Raji (cell line): ENCODE data around the gene DNAH6.

Experiments used
- POLR2A ChIP-seq: IDR thresholded peaks from 2 replicates; pipeline ENCODE4 v1.6.1; 2011; ENCODE audit warnings: low read depth, low read length, control low read depth; ENCODE audit not compliant: insufficient read depth

Gene DNAH6

GRCh38 chr2:84649058-84649457 lies 132.8 kb downstream of the DNAH6 start:
- TF ChIP-seq POLR2A = no peak

GRCh38 chr2:84649487-84650142 lies 133.3 kb downstream of the DNAH6 start:
- no peak for TF ChIP-seq POLR2A

GRCh38 chr2:84652431-84652830 lies 136.1 kb downstream of the DNAH6 start:
- TF ChIP-seq POLR2A = no peak

GRCh38 chr2:84653302-84653701 lies 137.0 kb downstream of the DNAH6 start:
- no peak for TF ChIP-seq POLR2A

GRCh38 chr2:84654414-84654813 lies 138.1 kb downstream of the DNAH6 start:
- no peak for TF ChIP-seq POLR2A

GRCh38 chr2:84669122-84669521 lies 152.8 kb downstream of the DNAH6 start:
- no peak for TF ChIP-seq POLR2A

GRCh38 chr2:84674099-84674498 lies 157.8 kb downstream of the DNAH6 start:
- no peak for TF ChIP-seq POLR2A

GRCh38 chr2:84674586-84674985 lies 158.3 kb downstream of the DNAH6 start:
- no peak for TF ChIP-seq POLR2A

GRCh38 chr2:84676295-84676694 lies 160.0 kb downstream of the DNAH6 start:
- TF ChIP-seq POLR2A = no peak

- TF ChIP-seq POLR2A = no peak
Measured at GRCh38 chr2:84678214-84678613, 161.9 kb downstream of the DNAH6 start.

- TF ChIP-seq POLR2A = no peak
Measured at GRCh38 chr2:84686783-84687476, 170.6 kb downstream of the DNAH6 start.

GRCh38 chr2:84687498-84688149 lies 171.3 kb downstream of the DNAH6 start:
- no peak for TF ChIP-seq POLR2A

- TF ChIP-seq POLR2A = no peak
Measured at GRCh38 chr2:84690225-84690624, 173.9 kb downstream of the DNAH6 start.

GRCh38 chr2:84694088-84694622 lies 177.9 kb downstream of the DNAH6 start:
- TF ChIP-seq POLR2A = no peak

- TF ChIP-seq POLR2A = no peak
Measured at GRCh38 chr2:84697895-84698294, 181.6 kb downstream of the DNAH6 start.

GRCh38 chr2:84700006-84700405 lies 183.7 kb downstream of the DNAH6 start:
- no peak for TF ChIP-seq POLR2A
